ENCODE results near the gene SYNPO. TPM values are rescaled to one million over a fixed set of nuclear protein-coding genes. Genes with fewer than 3 reads are reported as not detected.

SYNPO gene
- total RNA-seq, 1 donor from 2014 or later, result 49.3 TPM

- Mint-ChIP-seq H3K9me3 (no peaks in the 10 kb centered on the region), H3K27ac (no peak overlapping the region), H3K27me3 (no peaks in the 10 kb centered on the region), H3K4me3 (no peak overlapping the region), H3K4me1 (no peaks in the 10 kb centered on the region), H3K36me3 (ENCODE audit: low read depth) (peaks cover 29% of the 10 kb centered on the region)
- POLR2A ChIA-PET, result interaction anchor here (0.7 kb wide), 1 partner anchor 9 kb away, joined by 4 read pairs; no protein-coding TSS in a partner anchor
- DNase-seq (no peak), ATAC-seq (ENCODE audit: low read depth) (no peak)
- intact Hi-C loops (cut with micrococcal nuclease), result no loop called here
- CTCF ChIA-PET, result no interaction called here
- TF ChIP-seq CTCF (IDR thresholded peaks at IDR 0.05), result no peak
Observed at GRCh38 chr5:150645070-150645700, 4.7 kb downstream of the SYNPO start.

GRCh38 chr5:150647275-150648251 is 7.1 kb downstream of the SYNPO start:
- DNase-seq (no peak), ATAC-seq (ENCODE audit: low read depth) (no peak)
- H3K9me3 Mint-ChIP-seq, result no peaks in the 10 kb centered on the region
- H3K27ac Mint-ChIP-seq, result no peak overlapping the region
- no peaks in the 10 kb centered on the region for H3K4me1 Mint-ChIP-seq
- no peaks in the 10 kb centered on the region for H3K27me3 Mint-ChIP-seq
- intact Hi-C loops (cut with micrococcal nuclease), result no loop called here
- POLR2A ChIA-PET, result no interaction called here
- no peak overlapping the region for H3K4me3 Mint-ChIP-seq
- CTCF ChIA-PET, result no interaction called here
- no peak for TF ChIP-seq CTCF (IDR thresholded peaks at IDR 0.05)
- peaks cover 30% of the 10 kb centered on the region for H3K36me3 Mint-ChIP-seq (ENCODE audit: low read depth)

- no peak for TF ChIP-seq CTCF (IDR thresholded peaks at IDR 0.05)
- no peak for ATAC-seq (ENCODE audit: low read depth)
- intact Hi-C loops (cut with micrococcal nuclease), result no loop called here
- CTCF ChIA-PET, result no interaction called here
- Mint-ChIP-seq H3K36me3 (ENCODE audit: low read depth) (peaks cover 30% of the 10 kb centered on the region), H3K27ac (no peak overlapping the region), H3K4me3 (no peak overlapping the region), H3K4me1 (no peaks in the 10 kb centered on the region), H3K9me3 (no peaks in the 10 kb centered on the region), H3K27me3 (no peaks in the 10 kb centered on the region)
- DNase-seq, result no peak
- POLR2A ChIA-PET, result no interaction called here
Observed at GRCh38 chr5:150648294-150649107, 8.0 kb downstream of the SYNPO start.

- ChIA-PET POLR2A (no interaction called here), CTCF (no interaction called here)
- no peak overlapping the region for H3K27ac Mint-ChIP-seq
- no peaks in the 10 kb centered on the region for H3K27me3 Mint-ChIP-seq
- DNase-seq, result no peak
- H3K36me3 Mint-ChIP-seq (ENCODE audit: low read depth), result peaks cover 30% of the 10 kb centered on the region
- H3K9me3 Mint-ChIP-seq, result no peaks in the 10 kb centered on the region
- no peak for TF ChIP-seq CTCF (IDR thresholded peaks at IDR 0.05)
- intact Hi-C loops (cut with micrococcal nuclease), result no loop called here
- peaks cover 3% of the 10 kb centered on the region for H3K4me1 Mint-ChIP-seq
- no peak overlapping the region for H3K4me3 Mint-ChIP-seq
- no peak for ATAC-seq (ENCODE audit: low read depth)
Observed at GRCh38 chr5:150649108-150650020, 8.9 kb downstream of the SYNPO start.
